Measurements from ENCODE around the gene KCNG3.

The KCNG3 gene

DNA sequence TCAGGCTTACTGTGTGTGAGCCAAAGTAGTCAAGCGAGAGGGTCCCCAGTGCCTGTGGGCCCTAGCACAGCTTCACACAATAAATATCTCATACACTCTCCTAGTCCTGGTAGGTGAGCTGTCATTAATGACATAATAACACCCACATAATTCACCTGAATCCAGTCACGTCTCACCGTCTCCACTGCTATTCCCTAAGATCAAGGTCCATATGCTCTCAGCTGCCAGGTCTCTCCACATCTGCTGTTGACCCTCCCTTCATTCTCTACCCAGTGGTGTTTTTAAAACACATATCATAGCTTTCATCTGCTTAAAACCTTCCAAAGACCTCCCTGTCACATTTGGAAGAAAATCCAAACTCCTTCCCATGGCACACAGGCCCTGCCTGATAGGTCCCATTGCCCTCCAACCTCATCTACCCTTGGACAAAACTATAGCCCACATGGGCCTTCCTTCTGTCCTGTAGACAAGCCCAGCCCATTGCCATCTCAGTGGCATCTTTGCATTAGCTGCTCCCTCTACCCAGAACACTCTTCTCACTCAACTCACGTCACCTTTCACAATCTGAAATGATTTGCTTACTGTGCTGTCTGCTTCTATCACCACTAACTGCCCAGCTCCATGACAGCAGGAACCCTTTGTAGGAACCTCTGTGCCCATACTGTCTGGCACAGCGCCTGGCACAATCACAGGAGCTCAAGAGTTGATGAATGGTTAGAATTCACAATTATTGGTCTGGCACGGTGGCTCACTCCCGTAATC is 7.5 kb downstream of the KCNG3 start:
- no peak for DNase-seq (ENCODE audit: low read depth)

DNA sequence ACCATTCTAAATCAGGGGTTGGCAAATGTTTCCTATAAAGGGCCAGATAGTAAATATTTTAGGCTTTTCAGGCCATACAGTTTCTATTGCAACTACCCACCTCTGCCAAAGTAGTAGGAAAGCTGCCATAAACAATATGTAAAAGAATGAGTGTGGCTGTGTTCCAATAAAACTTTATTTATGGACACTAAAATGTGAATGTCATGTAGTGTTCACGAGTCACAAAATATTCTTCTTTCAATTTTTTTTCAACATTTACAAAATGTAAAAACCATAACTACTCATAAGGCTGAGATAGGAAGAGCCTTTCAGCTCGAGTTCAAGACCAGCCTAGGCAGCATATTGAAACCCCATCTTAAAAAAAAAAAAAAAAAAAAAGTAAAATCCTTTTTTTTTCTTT is 13.4 kb downstream of the KCNG3 start:
- no peak for DNase-seq (ENCODE audit: low read depth)

DNA sequence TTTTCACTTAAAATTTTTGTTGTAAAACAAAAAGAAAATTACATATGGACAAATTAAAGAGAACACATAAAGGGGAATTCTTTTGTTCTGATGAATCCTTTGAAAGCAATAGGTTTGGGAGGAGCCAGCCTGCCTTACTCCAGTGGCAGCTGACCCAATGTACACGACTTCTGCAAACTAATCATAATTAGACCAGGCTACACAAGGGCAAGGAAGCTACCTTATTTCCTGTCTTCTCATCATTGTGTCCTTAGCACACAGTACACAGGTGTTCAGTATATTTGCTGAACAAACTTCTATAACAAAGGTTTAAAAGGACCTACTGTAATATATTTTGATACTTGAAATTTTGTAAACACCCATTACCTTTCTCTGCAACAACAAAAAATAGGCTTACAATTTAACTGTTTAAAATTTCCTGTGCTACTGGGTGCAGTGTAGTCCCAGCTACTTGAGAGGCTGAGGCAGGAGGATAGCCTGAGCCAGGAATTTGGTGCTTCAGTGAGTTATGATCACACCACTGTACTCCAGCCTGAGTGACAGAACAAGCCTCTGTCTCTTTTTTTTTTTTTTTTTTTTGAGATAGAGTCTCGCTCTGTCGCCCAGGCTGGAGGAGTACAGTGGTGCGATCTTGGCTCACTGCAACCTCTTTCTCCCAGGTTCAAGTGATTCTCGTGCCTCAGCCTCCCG is 18.9 kb downstream of the KCNG3 start:
- DNase-seq (ENCODE audit: low read depth), result no peak

DNA sequence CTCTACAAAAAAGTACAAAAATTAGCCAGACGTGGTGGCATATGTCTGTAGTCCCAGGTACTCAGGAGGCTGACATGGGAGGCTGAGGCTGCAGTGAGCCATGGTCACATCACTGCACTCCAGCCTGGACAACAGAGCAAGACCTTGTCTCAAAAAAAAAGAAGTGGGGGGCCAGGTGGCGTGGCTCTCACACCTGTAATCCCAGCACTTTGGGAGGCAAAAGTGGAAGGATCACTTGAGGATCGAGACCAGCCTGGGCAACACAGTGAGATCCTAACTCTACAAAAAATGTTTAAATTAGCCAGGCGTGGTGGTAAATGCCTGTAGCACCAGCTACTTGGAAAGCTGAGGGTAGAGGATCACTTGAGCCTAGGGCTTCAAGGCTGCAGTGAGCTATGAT is 23.1 kb downstream of the KCNG3 start:
- DNase-seq (ENCODE audit: low read depth), result no peak

DNA sequence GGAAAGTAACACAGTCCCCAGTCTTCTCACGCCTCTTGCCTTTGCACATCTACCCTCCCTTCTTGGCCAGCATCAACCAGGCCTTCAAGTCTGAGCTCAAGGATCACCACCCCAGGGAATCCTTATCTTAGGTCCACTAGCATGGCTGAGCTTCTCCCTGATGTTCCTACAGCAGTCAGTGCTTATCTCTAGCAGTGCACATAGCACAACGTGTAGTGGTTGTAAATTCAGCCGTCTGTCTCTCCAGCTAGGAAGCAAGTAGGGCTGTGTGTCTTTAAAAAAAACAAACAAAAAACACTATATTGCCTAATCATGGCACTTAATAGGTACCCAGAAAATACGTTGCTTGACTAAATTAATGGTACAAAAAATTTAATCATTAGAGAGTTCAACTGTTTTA is 29.2 kb downstream of the KCNG3 start:
- DNase-seq (ENCODE audit: low read depth), result no peak

DNA sequence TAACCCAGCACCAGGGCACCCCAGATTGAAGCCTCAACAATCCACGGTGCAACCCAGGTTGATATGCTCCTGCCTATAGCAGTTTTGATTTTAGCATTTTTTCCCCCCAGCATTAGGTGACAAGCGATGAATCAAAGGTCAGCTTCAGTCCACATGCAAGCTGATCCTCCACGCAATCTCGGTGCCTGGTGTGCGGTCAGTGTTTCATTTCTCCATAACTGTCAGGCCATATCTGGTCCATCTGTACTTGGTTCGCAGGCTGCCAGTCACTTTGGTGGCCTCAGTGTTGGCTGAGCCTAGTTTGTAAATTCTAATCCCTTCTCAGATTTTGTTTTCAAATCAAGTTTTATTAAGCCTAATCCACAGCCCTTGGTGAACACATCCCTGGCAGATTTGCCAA is 30.2 kb downstream of the KCNG3 start:
- no peak for DNase-seq (ENCODE audit: low read depth)

DNA sequence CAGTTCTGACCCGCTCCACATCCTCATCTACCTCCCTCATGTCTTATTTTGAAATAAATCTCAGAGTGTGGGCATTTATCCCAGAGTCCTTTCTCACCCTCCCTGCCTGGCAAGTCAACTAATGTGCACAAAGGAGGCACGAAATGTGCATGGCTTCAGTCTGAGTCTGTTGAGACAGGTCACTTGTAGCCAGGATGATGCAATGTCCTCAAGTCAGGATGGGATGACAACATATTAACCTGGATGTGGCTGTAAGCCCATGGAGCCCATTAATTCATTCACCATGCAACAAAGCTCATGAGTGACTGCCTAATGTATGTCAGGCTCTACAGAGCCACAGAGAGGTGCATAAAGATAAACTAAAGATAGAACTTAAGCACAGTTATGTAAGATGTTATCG is 34.5 kb downstream of the KCNG3 start:
- DNase-seq (ENCODE audit: low read depth), result no peak

DNA sequence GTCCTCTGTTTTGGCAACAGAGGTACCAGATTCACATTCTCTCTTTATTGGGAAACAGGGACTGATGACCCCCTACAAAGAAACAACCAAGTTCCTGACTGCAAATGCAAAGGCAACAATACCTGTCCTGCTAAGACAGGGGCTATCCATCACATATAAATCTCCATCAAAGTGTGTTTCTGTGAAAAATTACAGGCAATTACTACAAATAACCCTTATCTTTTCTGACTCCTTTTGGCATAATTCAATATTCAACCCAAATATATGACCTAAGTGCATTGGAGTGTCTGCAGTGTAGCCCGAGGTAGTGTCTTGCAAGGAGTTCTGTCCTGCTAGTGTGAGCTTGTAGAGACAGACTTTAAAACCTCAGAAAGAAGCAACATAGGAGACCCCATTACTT is 35.4 kb downstream of the KCNG3 start:
- DNase-seq (ENCODE audit: low read depth), result no peak

DNA sequence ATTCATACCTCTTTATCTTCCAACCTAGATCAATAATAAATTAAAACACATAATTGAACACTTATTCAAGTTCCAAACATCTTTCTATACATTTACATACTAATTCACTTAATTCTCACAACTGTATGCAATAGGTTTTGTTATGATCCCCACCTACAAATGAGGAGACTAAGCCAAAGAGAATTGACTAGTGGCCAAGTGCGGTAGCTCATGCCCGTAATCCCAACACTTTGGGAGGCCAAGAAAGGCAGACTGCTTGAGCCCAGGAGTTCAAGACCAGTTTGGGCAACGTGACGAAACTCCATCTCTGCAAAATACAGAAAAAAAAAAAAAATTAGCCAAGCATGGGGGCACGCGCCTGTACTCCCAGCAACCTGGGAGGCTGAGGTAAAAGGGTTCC is 36.8 kb downstream of the KCNG3 start:
- no peak for DNase-seq (ENCODE audit: low read depth)

DNA sequence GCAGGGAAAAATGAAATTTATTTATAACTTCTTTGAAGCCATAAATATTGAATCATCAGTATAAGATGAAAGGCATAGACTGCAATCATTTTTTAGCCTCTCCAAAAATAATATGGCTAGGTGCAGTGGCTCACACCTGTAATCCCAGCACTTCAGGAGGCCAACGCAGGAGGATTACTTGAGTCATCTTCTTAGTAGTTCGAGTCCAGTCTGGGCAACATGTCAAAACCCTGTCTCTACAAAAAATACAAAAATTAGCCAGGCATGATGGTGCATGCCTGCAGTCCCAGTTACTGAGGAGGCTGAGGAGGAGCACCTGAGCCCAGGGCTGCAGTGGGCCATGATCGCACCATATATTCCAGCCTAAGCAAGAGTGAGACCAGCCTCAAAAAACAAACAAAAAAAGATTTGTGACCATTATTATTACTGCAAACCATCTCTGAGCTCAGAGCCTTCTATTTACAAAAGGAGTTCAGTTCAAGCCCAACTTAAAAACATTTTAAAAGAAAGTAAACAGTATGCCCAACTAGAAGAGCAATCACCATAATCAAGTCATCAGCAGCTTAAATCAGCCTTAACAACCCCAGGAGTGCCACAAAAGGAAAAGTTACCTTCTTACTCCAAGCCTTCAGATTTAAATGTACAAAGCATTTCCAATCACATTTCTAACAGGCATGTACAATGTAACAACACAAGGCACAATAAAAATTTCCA is 37.5 kb downstream of the KCNG3 start:
- DNase-seq (ENCODE audit: low read depth), result no peak

DNA sequence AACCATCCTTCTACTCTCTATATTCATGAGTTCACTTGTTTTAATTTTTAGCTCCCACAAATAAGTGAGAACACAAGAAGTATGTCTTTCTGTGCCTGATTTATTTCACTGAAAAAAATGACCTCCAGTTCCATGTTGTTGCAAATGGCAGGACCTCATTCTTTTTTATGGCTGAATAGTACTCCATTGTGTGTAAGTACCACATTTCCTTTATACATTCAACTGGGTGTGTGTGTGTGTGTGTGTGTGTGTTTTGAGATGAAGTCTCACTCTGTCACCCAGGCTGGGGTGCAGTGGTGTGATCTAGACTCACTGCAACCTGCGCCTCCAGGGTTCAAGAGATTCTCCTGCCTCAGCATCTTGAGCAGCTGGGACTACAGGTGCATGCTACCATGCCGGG is 41.2 kb downstream of the KCNG3 start:
- no peak for DNase-seq (ENCODE audit: low read depth)

DNA sequence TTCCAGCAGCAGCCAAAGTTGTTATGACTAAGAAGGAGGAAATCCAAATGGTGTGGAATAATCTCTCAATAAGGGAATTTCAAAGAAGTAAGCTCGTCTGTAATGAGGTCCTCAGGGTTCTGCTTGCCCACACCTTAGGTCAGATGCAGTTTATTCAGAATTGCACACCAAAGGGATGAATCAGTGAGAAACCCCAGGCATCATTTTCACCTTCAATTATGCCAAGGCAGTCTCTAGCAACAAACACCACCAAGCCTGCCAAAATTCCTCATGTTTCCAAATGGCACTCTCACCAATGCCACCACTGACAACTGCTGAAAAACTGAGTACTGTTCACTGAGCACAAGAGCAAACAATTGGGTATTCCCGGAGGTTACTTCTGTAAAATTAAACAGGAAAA is 43.6 kb downstream of the KCNG3 start:
- DNase-seq (ENCODE audit: low read depth), result no peak

DNA sequence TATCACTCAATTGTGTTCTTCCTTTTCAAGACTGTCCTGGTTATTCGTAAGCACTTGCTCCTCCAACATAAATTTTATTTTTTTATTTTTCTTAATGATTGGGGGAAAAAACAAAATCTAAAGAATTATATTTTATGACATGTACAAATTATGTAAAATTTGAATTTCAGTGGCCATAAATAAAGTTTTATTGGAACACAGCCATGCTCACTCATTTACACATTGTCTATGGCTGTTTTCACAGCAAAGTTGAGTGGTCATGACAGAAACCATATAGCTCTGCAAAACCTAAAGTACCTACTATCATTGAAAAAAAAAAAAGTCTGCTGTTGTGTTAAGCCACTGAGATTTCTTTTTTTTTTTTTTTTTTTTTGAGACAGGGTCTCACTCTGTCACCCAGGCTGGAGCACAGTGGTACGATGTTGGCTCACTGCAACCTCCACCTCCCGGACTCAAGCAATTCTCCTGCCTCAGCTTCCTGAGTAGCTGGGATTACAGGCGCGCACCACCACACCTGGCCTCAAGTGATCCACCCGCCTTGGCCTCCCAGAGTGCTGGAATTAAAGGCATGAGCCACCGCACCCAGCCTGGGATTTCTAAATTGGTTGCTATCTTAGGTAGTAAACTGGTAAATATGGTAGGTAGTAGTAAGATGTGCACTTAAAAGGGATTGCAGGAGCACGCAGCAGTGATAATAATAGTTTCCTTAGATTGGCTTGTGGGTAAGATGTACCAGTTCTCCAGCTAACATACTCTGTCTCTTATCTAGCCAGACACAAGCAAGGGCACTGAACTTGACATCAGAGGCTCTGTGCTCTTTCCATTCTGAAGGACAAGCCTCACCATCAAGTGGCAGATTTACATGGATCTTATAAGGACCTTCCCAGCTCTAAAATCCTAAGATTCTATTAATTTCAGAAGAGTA is 44.4 kb downstream of the KCNG3 start:
- no peak for DNase-seq (ENCODE audit: low read depth)

DNA sequence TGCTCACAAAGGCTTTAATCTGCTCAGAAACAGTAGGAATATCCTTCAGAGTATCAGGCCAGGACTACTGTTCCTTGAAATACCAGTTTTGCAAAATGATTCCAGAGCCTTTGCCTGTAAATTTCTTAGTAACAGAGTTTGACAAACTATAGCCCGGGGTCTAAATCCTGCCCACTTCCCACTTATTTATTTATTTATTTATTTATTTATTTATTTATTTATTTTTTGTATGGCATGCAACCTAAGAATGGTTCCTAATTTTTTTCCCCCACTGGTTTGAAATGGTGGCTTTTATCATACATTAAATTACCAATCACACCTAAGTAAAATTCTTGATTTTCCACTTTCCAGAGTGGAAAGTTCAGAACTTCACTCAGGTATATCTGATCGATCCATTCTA is 45.6 kb downstream of the KCNG3 start:
- DNase-seq (ENCODE audit: low read depth), result no peak

DNA sequence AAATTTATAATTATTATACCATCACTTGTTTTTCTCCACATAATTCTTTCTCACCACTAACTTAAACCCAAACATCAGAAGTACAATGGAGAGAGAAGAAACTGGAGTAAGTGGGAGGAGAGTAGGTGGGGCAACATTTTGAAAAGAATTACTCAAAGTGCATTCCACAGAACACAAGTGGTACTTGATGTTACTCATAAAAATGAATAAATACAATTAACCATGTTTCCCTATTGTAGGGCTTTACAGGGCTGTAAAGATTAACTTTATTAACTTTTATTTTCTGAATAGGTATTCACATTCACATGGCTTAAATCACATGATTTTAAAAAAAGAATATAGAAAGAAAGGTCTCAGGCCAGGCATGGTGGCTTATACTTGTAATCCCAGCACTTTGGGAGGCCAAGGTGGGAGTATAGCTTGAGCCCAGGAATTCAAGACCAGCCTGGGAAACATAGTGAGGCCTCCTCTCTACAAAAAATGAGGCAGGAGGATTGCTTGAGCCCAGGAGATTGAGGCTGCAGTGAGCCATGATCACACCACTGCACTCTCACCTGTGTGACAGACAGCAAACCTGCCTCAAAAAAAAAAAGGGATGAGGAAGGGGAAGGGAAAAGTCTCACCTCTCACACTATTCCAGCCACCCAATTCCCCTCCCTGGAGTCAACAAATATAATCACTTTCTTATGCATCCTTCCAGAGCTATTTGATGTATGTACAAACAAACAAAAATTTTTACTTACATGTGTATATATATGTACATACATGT is 47.1 kb downstream of the KCNG3 start:
- no peak for DNase-seq (ENCODE audit: low read depth)

DNA sequence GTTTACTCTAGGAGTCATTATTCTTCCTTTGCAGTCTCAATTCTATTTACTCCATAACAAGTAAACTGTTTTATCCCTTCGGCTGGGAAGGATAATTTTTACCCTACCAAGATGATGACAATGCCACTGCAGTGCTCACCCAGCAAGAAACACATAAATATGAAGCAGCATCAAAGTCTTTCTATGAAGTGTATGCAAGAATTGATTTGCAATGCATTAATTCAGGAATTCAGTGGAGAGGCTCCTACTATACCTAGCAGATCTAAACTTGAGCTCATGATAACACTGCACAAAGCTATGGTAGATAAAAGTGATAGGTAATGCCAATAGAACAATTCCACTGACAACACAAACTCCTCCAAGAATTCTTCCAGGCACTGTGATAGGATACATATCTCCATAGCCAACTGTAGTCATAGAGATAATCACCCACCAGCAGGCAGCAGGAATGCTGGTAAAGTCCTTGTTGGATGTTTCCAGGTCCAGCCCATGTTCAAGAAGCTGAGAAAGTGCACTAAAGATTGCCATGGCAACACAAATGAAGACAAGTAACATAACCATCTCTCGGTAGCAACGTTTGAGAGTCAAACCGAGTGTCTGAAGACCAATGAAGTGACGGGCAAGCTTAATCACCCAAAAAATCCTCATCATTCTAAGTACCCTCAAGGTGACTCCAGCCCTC is 49.9 kb downstream of the KCNG3 start:
- DNase-seq (ENCODE audit: low read depth), result no peak

DNA sequence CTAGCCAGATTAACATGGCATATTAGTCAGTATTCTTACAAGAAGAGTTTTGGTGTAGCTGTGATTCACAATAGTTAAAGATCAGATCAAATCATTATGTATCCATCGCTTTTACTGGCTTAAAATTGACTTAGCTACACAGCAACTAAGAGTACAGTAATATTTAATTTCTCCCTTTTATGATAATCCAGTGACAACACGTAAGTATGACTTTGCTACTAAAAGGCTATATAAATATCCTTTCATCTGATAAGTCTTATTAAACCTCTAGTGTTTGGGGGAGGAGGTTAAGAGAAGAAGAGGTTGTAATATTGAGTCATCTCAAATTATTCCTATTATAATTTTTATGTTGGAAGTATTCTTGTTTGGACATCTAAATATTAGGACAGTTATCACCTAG is 51.0 kb downstream of the KCNG3 start:
- DNase-seq (ENCODE audit: low read depth), result no peak

DNA sequence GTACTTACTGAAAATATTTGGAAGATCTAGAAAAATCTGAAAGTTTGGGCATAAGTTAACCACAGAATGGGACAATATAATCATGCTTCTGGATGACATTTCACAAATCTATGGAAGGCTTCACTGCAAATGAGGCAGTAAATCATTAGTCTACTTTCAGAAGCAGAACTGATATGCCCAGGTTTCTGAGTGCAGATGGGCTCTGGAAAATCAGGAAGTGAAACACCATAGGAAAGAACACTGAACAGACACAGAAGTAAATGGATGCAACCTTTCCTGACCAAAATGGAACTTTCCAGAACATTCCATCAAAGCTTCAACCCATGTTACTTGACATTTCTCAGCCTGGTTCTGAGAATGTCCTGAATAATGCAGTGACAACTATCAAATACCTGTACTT is 55.1 kb downstream of the KCNG3 start:
- DNase-seq (ENCODE audit: low read depth), result no peak

DNA sequence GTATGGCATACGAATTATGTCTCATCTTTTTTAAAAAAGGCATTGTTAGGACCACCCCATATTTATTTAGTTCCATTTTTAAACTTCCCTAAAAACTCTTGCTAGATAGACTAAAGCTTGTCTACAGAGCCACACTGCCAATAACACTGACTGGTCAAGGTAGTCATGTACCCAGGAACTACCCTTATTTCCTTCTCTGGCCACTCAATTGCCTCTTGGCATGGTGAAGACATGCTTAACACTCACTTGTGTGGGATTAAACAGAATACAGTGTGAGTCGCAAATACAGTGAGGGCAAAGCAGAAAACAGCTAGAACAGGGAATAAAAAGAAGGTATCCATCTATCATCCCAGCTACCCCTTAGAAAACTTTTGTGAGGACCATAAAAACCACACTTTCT is 57.4 kb downstream of the KCNG3 start:
- no peak for DNase-seq (ENCODE audit: low read depth)

DNA sequence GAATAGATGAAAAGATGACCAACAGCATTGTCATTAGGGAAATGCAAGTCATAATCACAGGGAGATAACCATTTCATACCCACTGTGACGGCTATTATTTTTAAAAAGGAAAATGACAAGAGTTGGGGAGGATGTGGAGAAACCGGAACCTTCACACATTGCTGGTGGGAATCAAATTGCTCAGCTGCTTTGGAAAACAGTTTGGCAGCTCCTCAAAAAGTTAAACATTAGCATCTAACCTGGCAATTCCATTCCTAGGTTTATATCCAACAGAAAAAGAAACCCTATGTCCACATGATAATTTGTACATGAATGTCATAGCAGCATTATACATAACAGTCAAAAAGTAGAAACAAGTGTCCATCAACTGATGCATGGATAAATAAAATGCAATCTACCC is 58.2 kb downstream of the KCNG3 start:
- DNase-seq (ENCODE audit: low read depth), result no peak

DNA sequence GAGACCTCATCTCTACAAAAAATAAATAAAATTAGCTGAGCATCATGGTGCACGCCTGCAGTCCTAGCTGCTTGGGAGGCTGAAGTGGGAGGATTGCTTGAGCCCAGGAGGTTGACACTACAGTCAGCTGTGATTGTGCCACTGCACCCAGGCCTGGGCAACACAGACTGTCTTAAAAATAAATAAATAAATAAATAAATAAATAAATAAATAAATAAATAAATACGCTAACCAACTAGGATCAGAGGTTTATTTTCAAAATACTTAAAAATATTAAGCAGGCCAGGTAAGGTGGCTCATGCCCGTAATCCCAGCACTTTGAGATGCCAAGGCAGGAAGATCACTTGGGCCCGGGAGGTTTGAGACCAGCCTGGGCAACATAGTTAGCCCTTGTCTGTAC is 63.6 kb downstream of the KCNG3 start:
- no peak for DNase-seq (ENCODE audit: low read depth)

Data from stimulated activated CD4-positive, alpha-beta T cell treated with anti-CD3 and anti-CD28 coated beads, Interleukin-2, amount 100 ng/mL, for 4 hours (primary cell).